Naive B cell (primary cell): Measurements from ENCODE around the gene TRIO. TPM values are rescaled to one million over a fixed set of nuclear protein-coding genes. Genes with fewer than 3 reads are reported as not detected.

Source experiments
- ATAC-seq, 2 donors: fragments of 150-1000 bp; cut with Tn5 transposase; 2 replicates each; pipeline ENCODE4 v1.10.0; 2021; ENCODE audit warnings: low read depth in 2 of 2, mild to moderate bottlenecking in 2 of 2, moderate library complexity in 2 of 2
- DNase-seq: peaks from one replicate; pipeline ENCODE4 v3.0.0; 2022
- H3K27ac Mint-ChIP-seq, 6 donors: one replicate each; pipeline ENCODE4 v1.8.0; 2020 to 2022; ENCODE audit warnings: mild to moderate bottlenecking in 6 of 6, mixed read lengths in 6 of 6, moderate library complexity in 5 of 6, inconsistent platforms in 2 of 6
- H3K27me3 Mint-ChIP-seq, 3 donors: one replicate each; pipeline ENCODE4 v1.8.0; 2021 to 2022; ENCODE audit warnings: mixed read lengths in 3 of 3, mild to moderate bottlenecking in 1 of 3
- H3K36me3 Mint-ChIP-seq, 2 donors: one replicate each; pipeline ENCODE4 v1.8.0; 2020 to 2022; ENCODE audit warnings: mixed read lengths in 2 of 2, inconsistent platforms in 1 of 2, mild to moderate bottlenecking in 1 of 2
- H3K4me1 Mint-ChIP-seq, 3 donors: one replicate each; pipeline ENCODE4 v1.8.0; 2020 to 2022; ENCODE audit warnings: mixed read lengths in 3 of 3, inconsistent platforms in 1 of 3, mild to moderate bottlenecking in 1 of 3, moderate library complexity in 1 of 3
- H3K4me3 Mint-ChIP-seq, 8 donors: one replicate each; pipeline ENCODE4 v1.8.0; 2020 to 2022; ENCODE audit warnings: mild to moderate bottlenecking in 8 of 8, mixed read lengths in 8 of 8, moderate library complexity in 8 of 8, inconsistent platforms in 2 of 8
- H3K9me3 Mint-ChIP-seq, 7 donors: one replicate each; pipeline ENCODE4 v1.8.0; 2020 to 2022; ENCODE audit warnings: mixed read lengths in 7 of 7, mild to moderate bottlenecking in 5 of 7, inconsistent platforms in 2 of 7, moderate library complexity in 1 of 7
- polyA plus RNA-seq, 6 donors: library from polyadenylated mRNA; unstranded; fragments of 300-500 nt; fragmentation: Illumina TruSeq; gene quantifications; one replicate each; pipeline ENCODE4 v1.2.3, GENCODE V29; 2021; ENCODE audit warnings: low read depth in 6 of 6

Gene TRIO
- polyA plus RNA-seq, 6 donors from 2014 or later = 7.3 to 16.4 (median 11.1) TPM

DNA sequence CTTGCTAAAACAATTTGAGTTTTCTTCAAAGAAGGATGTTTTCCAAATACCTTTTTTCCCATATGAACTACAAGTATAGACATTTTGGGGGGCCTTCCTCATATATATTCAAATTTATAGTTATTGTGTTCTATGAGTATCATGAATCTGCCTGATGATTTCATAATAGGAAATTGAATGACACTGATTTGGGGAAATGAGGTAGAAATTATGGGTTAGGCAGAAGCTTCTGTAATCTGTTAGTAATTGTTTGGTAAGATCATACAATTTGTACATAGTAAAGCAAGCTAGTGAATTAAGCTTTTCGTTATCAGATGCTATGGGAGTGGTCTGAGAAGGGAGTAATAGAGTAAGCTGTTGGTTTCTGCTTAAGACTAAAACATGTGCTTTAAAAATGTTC, 98.0 kb downstream of the TRIO start:
- ATAC-seq (no peak), DNase-seq (no peak)
- Mint-ChIP-seq H3K36me3 (no peaks in the 10 kb centered on the region), H3K4me3 (peak overlapping the region in 1 of 8 donors; percentile 25), H3K9me3 (no peaks in the 10 kb centered on the region), H3K4me1 (peaks cover 39 to 66% (median 53%) of the 10 kb centered on the region in 3 donors), H3K27me3 (no peaks in the 10 kb centered on the region), H3K27ac (no peak overlapping the region)

DNA sequence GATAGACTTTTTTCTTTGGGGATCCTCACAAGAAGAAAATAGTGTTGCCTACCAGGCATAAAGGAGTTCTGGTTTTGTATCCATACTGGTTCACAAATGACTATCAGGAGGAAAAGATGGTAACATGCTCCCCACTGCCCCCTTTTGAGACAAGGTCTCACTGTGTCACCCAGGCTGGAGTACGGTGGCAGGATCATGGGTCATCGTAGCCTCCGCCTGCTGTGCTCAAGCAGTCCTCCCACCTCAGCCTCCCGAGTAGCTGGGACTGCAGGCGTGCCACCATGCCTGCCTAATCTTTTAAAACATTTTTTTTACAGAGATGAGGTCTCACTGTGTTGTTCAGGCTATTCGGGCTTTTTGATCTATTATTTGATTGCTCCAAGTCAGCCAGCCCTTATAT, 99.3 kb downstream of the TRIO start:
- no peak for ATAC-seq
- no peaks in the 10 kb centered on the region for H3K27me3 Mint-ChIP-seq
- H3K36me3 Mint-ChIP-seq = no peaks in the 10 kb centered on the region
- no peak for DNase-seq
- peak overlapping the region in 1 of 8 donors; percentile 25 for H3K4me3 Mint-ChIP-seq
- no peaks in the 10 kb centered on the region for H3K9me3 Mint-ChIP-seq
- no peak overlapping the region for H3K27ac Mint-ChIP-seq
- peaks cover 39 to 69% (median 54%) of the 10 kb centered on the region in 3 donors for H3K4me1 Mint-ChIP-seq

DNA sequence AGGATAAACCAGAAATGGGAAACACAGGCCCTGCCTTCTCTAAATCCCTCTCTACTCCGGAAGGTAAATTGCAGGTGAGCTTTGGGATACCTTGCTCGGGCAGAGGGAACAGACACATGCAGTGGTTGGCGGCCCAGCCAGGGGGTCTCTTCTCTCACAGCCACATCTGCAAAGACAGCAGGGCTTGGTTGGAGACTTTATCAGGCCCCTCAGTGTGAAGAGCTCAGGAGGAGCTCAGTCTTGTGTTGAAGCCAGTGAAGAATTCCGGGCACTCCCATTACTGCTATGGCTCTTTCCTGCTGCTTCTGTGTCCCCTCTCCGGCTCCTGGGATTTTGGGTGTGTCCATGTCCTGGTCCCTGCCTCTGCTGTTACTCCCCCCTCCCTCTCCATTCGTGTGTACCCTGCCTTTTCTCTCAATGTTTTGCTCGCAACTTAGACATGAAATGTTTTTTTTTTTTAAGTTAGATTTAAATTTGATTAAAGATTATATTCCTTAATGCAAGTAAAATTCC, 99.8 kb downstream of the TRIO start:
- ATAC-seq = no peak
- Mint-ChIP-seq H3K4me3 (no peak overlapping the region), H3K27ac (peak overlapping the region in 2 of 6 donors; percentile 6 to 39), H3K36me3 (no peaks in the 10 kb centered on the region), H3K9me3 (no peaks in the 10 kb centered on the region), H3K4me1 (peaks cover 37 to 69% (median 56%) of the 10 kb centered on the region in 3 donors), H3K27me3 (no peaks in the 10 kb centered on the region)
- no peak for DNase-seq

DNA sequence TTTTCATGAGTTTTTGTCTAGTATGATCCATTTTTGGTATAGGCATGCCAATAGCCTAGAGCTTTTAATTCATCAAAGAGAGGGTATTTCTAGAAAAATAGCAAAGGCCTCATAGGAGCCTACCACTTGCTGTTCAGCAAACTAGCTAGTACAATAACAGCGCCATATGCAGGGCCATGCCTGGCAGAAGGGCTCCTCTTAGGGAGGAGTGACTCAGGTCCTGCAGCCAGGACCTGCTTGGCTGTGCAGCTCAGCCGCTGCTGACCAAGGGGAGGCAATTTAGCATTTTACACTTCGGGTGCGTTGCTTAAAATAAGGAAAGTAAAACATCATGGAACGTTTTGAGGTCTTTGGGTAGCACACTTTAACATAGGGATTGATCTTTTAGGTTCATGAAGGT, 100.6 kb downstream of the TRIO start:
- Mint-ChIP-seq H3K9me3 (no peaks in the 10 kb centered on the region), H3K27me3 (no peaks in the 10 kb centered on the region), H3K4me3 (no peak overlapping the region), H3K4me1 (peaks cover 43 to 73% (median 57%) of the 10 kb centered on the region in 3 donors), H3K27ac (peak overlapping the region in 2 of 6 donors; percentile 39 to 60), H3K36me3 (no peaks in the 10 kb centered on the region)
- DNase-seq (no peak), ATAC-seq (no peak)

DNA sequence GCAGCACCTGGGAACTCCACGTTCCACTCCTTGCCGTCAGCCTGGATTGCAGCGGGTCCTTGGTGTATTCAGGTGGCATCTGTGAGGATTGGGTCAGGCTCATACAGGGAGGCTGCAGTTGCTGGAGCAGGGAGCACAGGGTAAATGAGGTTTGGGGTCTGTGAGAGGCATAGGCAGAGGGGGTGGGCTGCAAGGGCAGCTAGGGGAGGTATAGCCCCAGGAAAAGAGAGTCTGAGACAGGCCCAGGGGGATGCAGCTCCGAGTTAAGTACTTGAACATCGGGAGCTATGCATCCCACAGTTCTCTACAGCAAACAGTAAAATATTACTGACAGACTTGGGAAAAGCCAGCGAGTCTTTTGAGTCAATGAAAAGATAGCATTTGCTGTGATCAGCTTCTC, 101.6 kb downstream of the TRIO start:
- Mint-ChIP-seq H3K36me3 (no peaks in the 10 kb centered on the region), H3K4me1 (peaks cover 47 to 73% (median 60%) of the 10 kb centered on the region in 3 donors), H3K27ac (peak overlapping the region in 3 of 6 donors; percentile 74 to 82 (median 75)), H3K4me3 (peak overlapping the region in 1 of 8 donors; percentile 62), H3K9me3 (no peaks in the 10 kb centered on the region), H3K27me3 (no peaks in the 10 kb centered on the region)
- ATAC-seq (no peak), DNase-seq (no peak)

DNA sequence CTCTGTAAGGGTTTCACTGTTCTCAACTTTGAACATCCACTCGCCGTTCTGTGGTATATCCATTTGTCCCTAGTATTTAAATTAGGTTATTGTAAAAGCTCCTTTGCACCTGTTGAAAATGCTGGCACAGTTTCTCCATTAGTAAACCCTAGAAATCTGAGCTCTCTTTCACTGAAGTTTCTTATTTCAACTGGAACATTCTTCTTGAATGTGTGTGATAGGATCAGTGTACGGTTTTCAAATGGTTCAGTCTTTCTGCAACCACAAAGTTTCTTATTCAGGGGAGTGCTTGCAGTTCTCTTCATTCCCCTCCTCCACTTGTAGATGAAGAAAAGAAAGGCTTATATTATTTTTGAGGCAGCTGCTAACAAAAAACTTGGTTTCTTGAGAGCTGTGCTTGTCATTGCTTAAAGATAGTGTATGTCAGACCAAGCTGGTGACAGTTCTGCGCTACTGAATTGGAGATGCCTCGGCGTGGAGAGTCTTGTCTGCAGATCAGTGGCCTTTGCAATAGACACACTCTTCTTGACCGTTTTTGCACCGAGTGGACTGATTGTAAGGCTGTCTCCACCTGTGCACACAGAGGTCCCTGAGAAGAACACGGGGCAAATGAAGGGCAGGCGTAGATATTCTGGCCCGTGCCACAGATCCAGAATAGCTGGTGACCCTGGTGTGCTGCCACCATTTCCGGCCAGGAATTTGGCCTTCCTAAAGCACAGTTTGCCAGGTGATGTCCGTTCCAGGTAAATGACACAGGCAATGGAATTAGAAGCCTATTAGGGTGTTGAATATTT, 102.2 kb downstream of the TRIO start:
- H3K4me3 Mint-ChIP-seq = peak overlapping the region in 1 of 8 donors; percentile 62
- H3K4me1 Mint-ChIP-seq = peaks cover 47 to 73% (median 60%) of the 10 kb centered on the region in 3 donors
- no peaks in the 10 kb centered on the region for H3K36me3 Mint-ChIP-seq
- H3K27ac Mint-ChIP-seq = peak overlapping the region in 5 of 6 donors; percentile 13 to 75 (median 43)
- no peak for DNase-seq
- no peaks in the 10 kb centered on the region for H3K9me3 Mint-ChIP-seq
- no peak for ATAC-seq
- H3K27me3 Mint-ChIP-seq = no peaks in the 10 kb centered on the region

DNA sequence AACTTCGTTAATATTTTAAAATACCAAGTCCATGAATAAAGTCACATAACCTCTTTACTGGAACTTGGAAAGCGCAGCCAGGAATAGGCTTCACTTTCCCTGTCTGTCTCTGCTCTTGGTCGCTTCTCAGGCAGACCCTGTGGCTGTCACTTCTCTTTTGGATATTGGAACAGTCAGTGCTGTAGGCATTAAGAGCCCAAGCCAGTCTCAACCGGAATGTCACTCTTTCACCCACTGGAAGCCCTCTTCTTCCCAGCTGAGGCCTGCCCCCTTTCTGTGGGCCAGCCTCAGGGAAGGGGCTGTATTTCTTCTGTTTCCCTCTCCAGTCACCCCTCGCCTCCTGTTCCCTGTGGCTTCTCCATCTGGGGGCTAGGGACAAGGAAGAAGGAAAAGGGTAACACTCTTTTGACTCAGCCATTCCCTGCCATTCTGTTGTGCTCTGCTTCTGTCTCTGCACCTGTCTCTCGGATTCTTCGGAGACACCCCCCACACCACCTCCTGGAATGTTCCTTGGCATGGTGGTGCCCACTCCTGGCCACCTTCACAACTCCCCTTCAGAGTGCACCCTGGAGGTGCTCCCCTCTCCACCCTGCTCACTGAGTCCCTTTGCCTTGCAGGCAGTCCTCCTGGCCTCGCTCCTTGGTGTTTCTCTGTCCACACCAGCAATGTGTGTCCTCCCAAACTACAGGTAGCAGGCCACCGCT, 103.4 kb downstream of the TRIO start:
- Mint-ChIP-seq H3K9me3 (no peaks in the 10 kb centered on the region), H3K4me1 (peaks cover 56 to 83% (median 64%) of the 10 kb centered on the region in 3 donors), H3K27ac (peak overlapping the region in 3 of 6 donors; percentile 70 to 77 (median 76)), H3K27me3 (no peaks in the 10 kb centered on the region), H3K36me3 (no peaks in the 10 kb centered on the region), H3K4me3 (peak overlapping the region in 2 of 8 donors; percentile 74 to 84)
- no peak for DNase-seq
- no peak for ATAC-seq

DNA sequence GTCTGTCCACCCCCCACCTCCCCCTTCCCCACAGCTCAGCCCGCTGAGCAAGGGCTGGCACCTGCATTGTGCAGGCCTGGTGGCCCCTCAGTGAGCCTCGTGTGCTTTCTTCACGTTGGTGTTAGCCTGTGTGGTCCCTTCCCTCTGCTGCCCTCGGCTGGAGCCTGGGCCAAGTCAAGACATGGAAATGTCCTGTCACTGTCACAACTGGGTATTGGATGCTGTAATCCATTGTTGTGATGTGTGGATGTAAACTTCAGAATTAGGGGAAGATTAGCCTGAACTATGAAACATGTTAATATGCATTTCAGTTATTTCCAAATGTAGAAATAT, 103.9 kb downstream of the TRIO start:
- Mint-ChIP-seq H3K27me3 (no peaks in the 10 kb centered on the region), H3K4me1 (peaks cover 61 to 84% (median 66%) of the 10 kb centered on the region in 3 donors), H3K4me3 (peak overlapping the region in 2 of 8 donors; percentile 74 to 84), H3K9me3 (no peaks in the 10 kb centered on the region), H3K36me3 (no peaks in the 10 kb centered on the region), H3K27ac (peak overlapping the region in 2 of 6 donors; percentile 59 to 70)
- DNase-seq (no peak), ATAC-seq (no peak)

DNA sequence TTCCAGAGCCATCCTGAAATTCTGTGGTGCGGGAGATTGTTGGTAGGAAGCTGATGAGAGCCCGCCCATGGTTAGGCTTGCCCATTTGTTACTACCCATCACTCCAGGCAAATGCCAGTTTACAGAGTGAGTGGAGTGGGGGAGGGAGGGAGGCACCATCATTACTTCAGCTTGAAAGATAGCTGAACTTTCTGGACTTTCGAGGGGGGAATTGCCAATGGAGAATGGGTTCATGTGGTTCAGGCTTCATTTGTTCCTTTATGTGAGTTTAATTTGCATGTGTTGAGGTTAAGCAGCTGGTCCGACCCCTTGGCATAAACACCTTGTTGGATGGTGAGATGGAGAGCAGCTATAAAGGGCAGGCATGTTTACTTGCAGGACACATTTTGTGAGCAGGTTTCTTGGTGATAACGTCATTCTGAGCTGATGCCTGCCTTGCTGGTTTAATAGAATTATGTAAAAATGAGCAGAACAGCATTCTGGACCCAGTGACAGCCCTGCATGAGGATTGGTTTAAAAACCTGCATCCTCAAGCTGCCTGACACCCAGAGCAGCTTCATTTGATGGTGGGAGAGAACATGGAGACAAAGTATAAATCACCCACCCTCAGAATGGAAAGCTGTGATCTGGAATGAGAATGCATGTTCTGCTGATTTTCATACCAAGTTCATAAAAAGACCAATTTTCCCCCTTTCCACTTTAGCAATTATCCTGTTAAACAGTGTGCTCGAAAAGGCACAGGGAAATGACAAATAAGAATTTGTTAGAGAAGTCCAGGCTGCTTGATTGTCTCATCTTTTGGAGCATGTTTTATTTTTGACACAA, 106.3 kb downstream of the TRIO start:
- no peaks in the 10 kb centered on the region for H3K36me3 Mint-ChIP-seq
- H3K4me1 Mint-ChIP-seq = peaks cover 63 to 82% (median 74%) of the 10 kb centered on the region in 3 donors
- H3K9me3 Mint-ChIP-seq = no peaks in the 10 kb centered on the region
- H3K4me3 Mint-ChIP-seq = peak overlapping the region in 5 of 8 donors; percentile 1 to 84 (median 2)
- ATAC-seq (no peak), DNase-seq (no peak)
- peak overlapping the region in 4 of 6 donors; percentile 38 to 83 (median 64) for H3K27ac Mint-ChIP-seq
- H3K27me3 Mint-ChIP-seq = no peaks in the 10 kb centered on the region

DNA sequence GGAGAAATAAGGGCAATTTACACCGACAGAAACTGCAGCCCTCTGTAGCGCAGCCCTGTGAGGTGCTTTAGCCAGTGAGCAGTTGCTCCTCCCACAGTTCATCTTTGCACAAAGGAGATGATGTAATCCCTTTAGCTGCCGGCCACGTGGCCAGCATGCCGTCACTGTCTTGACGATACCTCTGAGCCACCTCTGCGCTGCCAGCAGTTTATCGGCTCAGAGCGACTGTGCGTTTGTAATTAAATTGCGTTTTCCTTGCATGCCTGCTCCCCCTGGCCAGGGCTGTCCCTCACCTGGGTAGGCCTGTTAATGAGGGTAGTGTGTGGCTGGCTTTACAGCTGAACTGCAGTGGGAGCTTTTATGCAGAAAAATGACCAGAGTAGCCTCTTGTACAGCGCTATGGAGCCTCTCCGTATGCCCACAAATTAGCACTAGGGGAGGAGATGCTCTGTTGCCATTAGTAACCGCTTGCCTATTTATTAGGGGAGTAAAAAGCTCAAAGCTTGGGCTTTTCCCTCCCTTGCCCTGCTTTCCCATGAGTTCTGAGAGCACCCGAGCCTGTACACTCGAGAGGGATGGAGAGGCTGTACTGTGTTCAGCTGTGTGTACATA, 107.0 kb downstream of the TRIO start:
- peak; percentile 47 to 58 for ATAC-seq
- no peak for DNase-seq
- Mint-ChIP-seq H3K36me3 (no peaks in the 10 kb centered on the region), H3K27me3 (no peaks in the 10 kb centered on the region), H3K4me3 (peak overlapping the region in 5 of 8 donors; percentile 35 to 86 (median 57)), H3K9me3 (peaks cover 0 to 3% (median 0%) of the 10 kb centered on the region in 7 donors), H3K27ac (peak overlapping the region in 5 of 6 donors; percentile 47 to 83 (median 78)), H3K4me1 (peaks cover 59 to 76% (median 67%) of the 10 kb centered on the region in 3 donors)

DNA sequence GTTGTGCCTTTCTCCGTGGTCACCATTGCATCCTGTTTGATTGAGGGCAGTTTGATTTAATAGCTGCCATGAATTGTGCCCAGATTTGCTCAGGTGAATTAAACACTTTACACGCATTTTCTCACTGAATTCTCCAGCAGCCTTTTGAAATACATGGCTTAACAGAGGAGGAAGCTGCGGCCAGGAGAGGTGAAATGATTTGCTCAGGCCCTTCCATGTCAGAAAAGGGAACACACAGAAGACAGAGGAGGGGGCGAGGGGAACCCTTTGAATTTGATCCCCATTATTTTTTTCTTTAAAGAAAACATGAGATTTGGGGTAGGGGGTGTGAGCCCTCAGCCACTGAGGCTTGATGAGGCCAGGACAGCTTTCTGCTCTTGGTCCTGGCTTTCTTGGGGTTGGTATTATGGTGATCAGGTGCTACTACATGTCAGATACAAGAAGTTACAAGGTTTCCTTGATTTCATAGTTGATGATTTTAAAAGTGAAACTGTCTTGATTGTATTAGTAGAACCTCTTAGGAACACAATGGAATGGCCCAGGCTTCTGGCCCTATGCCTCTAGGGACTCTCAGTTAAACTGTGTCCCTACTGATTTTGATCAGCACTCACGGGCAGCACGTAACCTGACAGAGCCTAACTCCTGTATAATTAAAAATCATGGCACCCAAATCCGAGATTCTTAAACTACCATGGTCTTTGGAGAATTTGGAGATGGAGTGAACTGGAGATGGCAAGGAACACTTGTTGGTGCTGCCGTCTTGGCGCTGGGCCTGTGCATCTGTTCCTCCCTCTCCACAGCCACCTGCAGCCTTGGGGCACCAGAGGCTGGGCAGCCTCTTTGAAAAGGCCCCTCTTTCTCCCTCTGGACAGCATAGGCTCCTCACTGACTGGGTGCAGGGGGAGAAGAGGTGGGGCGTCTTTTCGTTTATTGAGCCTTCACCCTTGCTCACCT, 107.9 kb downstream of the TRIO start:
- Mint-ChIP-seq H3K27ac (peak overlapping the region; percentile 47 to 78 (median 68)), H3K9me3 (peaks cover 0 to 7% (median 4%) of the 10 kb centered on the region in 7 donors), H3K4me1 (peaks cover 63 to 75% (median 68%) of the 10 kb centered on the region in 3 donors), H3K36me3 (peaks cover 3 to 4% of the 10 kb centered on the region in 2 donors), H3K27me3 (no peaks in the 10 kb centered on the region), H3K4me3 (peak overlapping the region in 7 of 8 donors; percentile 9 to 86 (median 52))
- ATAC-seq = peak; percentile 68 to 69
- peak; percentile 14 for DNase-seq

DNA sequence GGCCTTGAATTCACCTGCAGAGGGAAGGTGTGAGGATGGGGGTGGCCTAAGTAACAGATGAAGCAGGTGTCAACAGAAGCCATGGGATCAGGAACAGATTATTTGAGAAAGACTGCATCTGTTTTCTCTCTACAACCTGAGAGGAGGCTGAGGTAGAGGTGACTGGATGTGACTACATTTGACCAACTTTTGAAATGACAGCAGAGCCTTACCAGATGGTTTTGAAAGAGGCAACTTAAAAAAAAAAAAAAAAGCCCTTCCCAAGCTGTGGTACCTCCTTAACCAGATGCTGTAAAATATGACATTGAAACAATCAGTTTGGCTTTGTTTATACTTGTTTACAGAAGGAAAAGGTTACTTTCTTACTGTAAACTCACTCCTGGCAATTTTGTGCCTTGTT, 108.6 kb downstream of the TRIO start:
- H3K4me1 Mint-ChIP-seq = peaks cover 62 to 76% (median 68%) of the 10 kb centered on the region in 3 donors
- DNase-seq (no peak), ATAC-seq (no peak)
- H3K4me3 Mint-ChIP-seq = peak overlapping the region in 3 of 8 donors; percentile 26 to 86 (median 52)
- H3K27me3 Mint-ChIP-seq = no peaks in the 10 kb centered on the region
- peaks cover 0 to 10% (median 6%) of the 10 kb centered on the region in 7 donors for H3K9me3 Mint-ChIP-seq
- H3K27ac Mint-ChIP-seq = peak overlapping the region in 4 of 6 donors; percentile 57 to 74 (median 66)
- H3K36me3 Mint-ChIP-seq = peaks cover 6 to 8% of the 10 kb centered on the region in 2 donors
